Measurements from ENCODE around the gene PRDM11.

GRCh38 chr11:45098929-45099328 lies 47.5 kb upstream of the PRDM11 start:
- TF ChIP-seq EP300 (IDR thresholded peaks at IDR 0.05; ENCODE audit: borderline replicate concordance in 1 of 2, control insufficient read depth in 1 of 2, low read depth in 2 of 2, low read length in 2 of 2) (no peak), TARDBP (IDR thresholded peaks at IDR 0.05; ENCODE audit: borderline replicate concordance) (no peak), BMI1 (IDR thresholded peaks at IDR 0.05; ENCODE audit: borderline replicate concordance) (no peak), SUZ12 (IDR thresholded peaks at IDR 0.05; ENCODE audit: unreplicated experiment) (no peak), SMC3 (IDR thresholded peaks at IDR 0.05; ENCODE audit: borderline replicate concordance, low read length) (no peak), CHD1 (IDR thresholded peaks at IDR 0.05; ENCODE audit: low read depth, low read length) (no peak), MTA3 (IDR thresholded peaks at IDR 0.05; ENCODE audit: borderline replicate concordance, low read length) (no peak)
